ENCODE measurements around the gene CD300LF. TPM values are rescaled to one million over a fixed set of nuclear protein-coding genes. Genes with fewer than 3 reads are reported as not detected.

CD300LF gene
- total RNA-seq, 1 donor from 2014 or later: not detected

GRCh38 chr17:74728033-74728701 lies 15.4 kb upstream of the CD300LF start:
- H3K36me3 ChIP-seq (ENCODE audit: control insufficient read depth, insufficient read depth, low read length): no peaks in the 10 kb centered on the region
- H3K27me3 ChIP-seq (ENCODE audit: control insufficient read depth, insufficient read depth, low read length): no peaks in the 10 kb centered on the region
- no peak overlapping the region for H3K4me3 ChIP-seq (ENCODE audit: low read depth, low read length)
- DNase-seq (ENCODE audit: low read depth): no peak
- TF ChIP-seq, protein P1, sequence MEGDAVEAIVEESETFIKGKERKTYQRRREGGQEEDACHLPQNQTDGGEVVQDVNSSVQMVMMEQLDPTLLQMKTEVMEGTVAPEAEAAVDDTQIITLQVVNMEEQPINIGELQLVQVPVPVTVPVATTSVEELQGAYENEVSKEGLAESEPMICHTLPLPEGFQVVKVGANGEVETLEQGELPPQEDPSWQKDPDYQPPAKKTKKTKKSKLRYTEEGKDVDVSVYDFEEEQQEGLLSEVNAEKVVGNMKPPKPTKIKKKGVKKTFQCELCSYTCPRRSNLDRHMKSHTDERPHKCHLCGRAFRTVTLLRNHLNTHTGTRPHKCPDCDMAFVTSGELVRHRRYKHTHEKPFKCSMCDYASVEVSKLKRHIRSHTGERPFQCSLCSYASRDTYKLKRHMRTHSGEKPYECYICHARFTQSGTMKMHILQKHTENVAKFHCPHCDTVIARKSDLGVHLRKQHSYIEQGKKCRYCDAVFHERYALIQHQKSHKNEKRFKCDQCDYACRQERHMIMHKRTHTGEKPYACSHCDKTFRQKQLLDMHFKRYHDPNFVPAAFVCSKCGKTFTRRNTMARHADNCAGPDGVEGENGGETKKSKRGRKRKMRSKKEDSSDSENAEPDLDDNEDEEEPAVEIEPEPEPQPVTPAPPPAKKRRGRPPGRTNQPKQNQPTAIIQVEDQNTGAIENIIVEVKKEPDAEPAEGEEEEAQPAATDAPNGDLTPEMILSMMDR (IDR thresholded peaks at IDR 0.05; ENCODE audit: insufficient read depth, low read length, poor library complexity, severe bottlenecking): no peak

DNA sequence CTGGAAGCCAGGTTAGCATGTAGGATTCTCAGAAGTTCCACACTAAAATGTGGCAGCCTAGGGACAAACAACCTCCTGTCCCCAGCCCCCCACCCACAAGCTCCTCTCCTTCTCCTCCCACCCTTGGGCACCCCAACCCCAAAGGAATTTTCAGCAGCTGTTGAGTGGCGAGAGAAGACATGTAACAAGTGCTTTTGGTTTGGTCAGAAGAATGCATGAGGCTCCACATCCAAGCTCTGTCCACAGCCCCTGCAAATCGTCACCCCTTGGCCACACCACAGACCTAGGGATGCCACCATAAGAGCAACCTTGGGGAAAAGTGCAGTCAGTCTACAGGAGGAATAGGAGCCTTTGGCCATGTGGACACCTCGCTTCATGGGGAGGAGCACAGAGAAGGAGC lies 12.4 kb upstream of the CD300LF start:
- no peak for DNase-seq (ENCODE audit: low read depth)
- H3K36me3 ChIP-seq (ENCODE audit: control insufficient read depth, insufficient read depth, low read length): no peaks in the 10 kb centered on the region
- no peak overlapping the region for H3K4me3 ChIP-seq (ENCODE audit: low read depth, low read length)
- H3K27me3 ChIP-seq (ENCODE audit: control insufficient read depth, insufficient read depth, low read length): no peaks in the 10 kb centered on the region
- TF ChIP-seq, protein P1 (IDR thresholded peaks at IDR 0.05; ENCODE audit: insufficient read depth, low read length, poor library complexity, severe bottlenecking): no peak

DNA sequence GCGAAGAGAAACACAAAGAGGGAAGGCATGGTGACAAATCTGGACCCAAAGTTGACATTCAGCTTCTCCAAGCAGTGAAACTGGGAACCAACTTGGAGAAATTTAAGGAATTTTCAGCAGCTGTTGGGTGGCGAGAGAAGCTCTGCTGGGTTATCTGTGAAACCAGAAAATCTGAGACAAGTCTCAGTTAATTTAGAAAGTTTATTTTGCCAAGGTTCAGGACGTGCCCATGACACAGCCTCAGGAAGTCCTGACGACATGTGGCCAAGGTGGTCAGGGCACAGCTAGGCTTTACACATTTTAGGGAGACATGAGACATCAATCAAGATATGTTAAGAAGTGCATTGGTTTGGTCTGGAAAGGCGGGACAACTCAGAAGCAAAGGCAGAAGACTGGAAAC lies 11.2 kb upstream of the CD300LF start:
- Histone ChIP-seq H3K36me3 (ENCODE audit: control insufficient read depth, insufficient read depth, low read length) (no peaks in the 10 kb centered on the region), H3K27me3 (ENCODE audit: control insufficient read depth, insufficient read depth, low read length) (no peaks in the 10 kb centered on the region), H3K4me3 (ENCODE audit: low read depth, low read length) (no peak overlapping the region)
- TF ChIP-seq, protein P1 (IDR thresholded peaks at IDR 0.05; ENCODE audit: insufficient read depth, low read length, poor library complexity, severe bottlenecking): no peak
- no peak for DNase-seq (ENCODE audit: low read depth)

DNA sequence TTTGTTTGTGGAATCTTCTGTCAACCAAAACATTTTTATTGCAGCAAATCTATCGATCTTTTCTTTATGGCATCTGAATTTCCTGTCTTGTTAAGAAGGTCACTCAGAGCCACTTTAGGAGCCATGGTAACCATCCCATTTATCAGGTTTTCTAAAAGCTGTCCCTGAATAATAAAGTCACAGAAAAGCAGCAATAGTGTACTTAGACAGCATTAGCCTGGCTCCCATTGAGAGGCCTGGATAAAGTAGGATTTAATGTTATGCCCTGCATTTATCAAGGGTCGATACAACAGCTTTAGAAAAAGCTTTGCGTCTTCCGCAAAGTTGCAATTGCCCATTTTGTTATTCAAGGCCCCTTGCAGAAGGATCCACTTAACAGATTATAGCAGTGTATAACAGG lies 10.1 kb upstream of the CD300LF start:
- no peak overlapping the region for H3K4me3 ChIP-seq (ENCODE audit: low read depth, low read length)
- H3K36me3 ChIP-seq (ENCODE audit: control insufficient read depth, insufficient read depth, low read length): no peaks in the 10 kb centered on the region
- no peaks in the 10 kb centered on the region for H3K27me3 ChIP-seq (ENCODE audit: control insufficient read depth, insufficient read depth, low read length)
- TF ChIP-seq, protein P1 (IDR thresholded peaks at IDR 0.05; ENCODE audit: insufficient read depth, low read length, poor library complexity, severe bottlenecking): no peak
- no peak for DNase-seq (ENCODE audit: low read depth)

DNA sequence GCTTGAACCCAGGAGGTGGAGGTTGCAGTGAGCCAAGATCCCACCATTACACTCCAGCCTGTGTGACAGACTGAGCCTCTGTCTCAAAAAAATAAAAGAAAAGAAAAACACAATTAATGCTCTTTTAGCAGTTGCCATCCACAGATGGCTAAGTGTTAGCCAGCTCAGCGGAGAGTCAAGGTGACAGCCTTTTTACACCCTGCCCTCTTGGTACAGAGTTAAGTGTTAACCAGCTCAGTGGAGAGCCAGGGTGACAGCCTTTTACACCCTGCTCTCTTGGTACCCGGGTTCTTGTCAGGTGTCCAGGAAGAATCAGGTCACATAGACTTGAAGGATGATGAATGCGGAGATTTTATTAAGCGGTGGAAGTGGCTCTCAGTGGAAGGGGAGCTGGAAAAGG lies 7.8 kb upstream of the CD300LF start:
- no peak overlapping the region for H3K4me3 ChIP-seq (ENCODE audit: low read depth, low read length)
- H3K36me3 ChIP-seq (ENCODE audit: control insufficient read depth, insufficient read depth, low read length): no peaks in the 10 kb centered on the region
- no peak for DNase-seq (ENCODE audit: low read depth)
- H3K27me3 ChIP-seq (ENCODE audit: control insufficient read depth, insufficient read depth, low read length): peaks cover 2% of the 10 kb centered on the region
- TF ChIP-seq, protein P1 (IDR thresholded peaks at IDR 0.05; ENCODE audit: insufficient read depth, low read length, poor library complexity, severe bottlenecking): no peak

- DNase-seq (ENCODE audit: low read depth): no peak
- TF ChIP-seq, protein P1 (IDR thresholded peaks at IDR 0.05; ENCODE audit: insufficient read depth, low read length, poor library complexity, severe bottlenecking): no peak
- H3K27me3 ChIP-seq (ENCODE audit: control insufficient read depth, insufficient read depth, low read length): peaks cover 2% of the 10 kb centered on the region
- H3K36me3 ChIP-seq (ENCODE audit: control insufficient read depth, insufficient read depth, low read length): no peaks in the 10 kb centered on the region
- no peak overlapping the region for H3K4me3 ChIP-seq (ENCODE audit: low read depth, low read length)
Observed at GRCh38 chr17:74715144-74715543, 2.4 kb upstream of the CD300LF start.

All from kidney epithelial cell (primary cell).